HG03378 (cell line): Measurements from ENCODE around the gene NACC2.

Source experiments
- ATAC-seq: cut with Tn5 transposase; IDR thresholded peaks from one replicate; pipeline ENCODE4 v1.9.1; 2021; ENCODE audit warnings: mild to moderate bottlenecking, moderate library complexity; ENCODE audit not compliant: unreplicated experiment

The NACC2 gene

GRCh38 chr9:136014147-136014923, 80.8 kb downstream of the NACC2 start:
- ATAC-seq: no peak

GRCh38 chr9:136013524-136014034, 81.5 kb downstream of the NACC2 start:
- ATAC-seq: no peak

- ATAC-seq: no peak
These were observed 82.0 kb downstream of the NACC2 start for GRCh38 chr9:136013116-136013515.

GRCh38 chr9:136012651-136013050, 82.4 kb downstream of the NACC2 start:
- ATAC-seq: no peak

- ATAC-seq: no peak
These were observed 83.2 kb downstream of the NACC2 start for GRCh38 chr9:136011703-136012496.

GRCh38 chr9:136011376-136011702, 83.8 kb downstream of the NACC2 start:
- ATAC-seq: no peak

- no peak for ATAC-seq
These were observed 84.3 kb downstream of the NACC2 start for GRCh38 chr9:136010615-136011361.

- ATAC-seq: no peak
These were observed 84.9 kb downstream of the NACC2 start for GRCh38 chr9:136010176-136010575.

- no peak for ATAC-seq
These were observed 85.6 kb downstream of the NACC2 start for GRCh38 chr9:136009516-136009915.

- ATAC-seq: no peak
These were observed 86.4 kb downstream of the NACC2 start for GRCh38 chr9:136008693-136008997.

GRCh38 chr9:136007934-136008692, 87.0 kb downstream of the NACC2 start:
- ATAC-seq: no peak

GRCh38 chr9:136007276-136007933, 87.7 kb downstream of the NACC2 start:
- no peak for ATAC-seq

GRCh38 chr9:136006169-136006568, 88.9 kb downstream of the NACC2 start:
- no peak for ATAC-seq

- ATAC-seq: no peak
These were observed 90.4 kb downstream of the NACC2 start for GRCh38 chr9:136004712-136005111.

GRCh38 chr9:136004219-136004618, 90.9 kb downstream of the NACC2 start:
- ATAC-seq: no peak

- no peak for ATAC-seq
These were observed 91.5 kb downstream of the NACC2 start for GRCh38 chr9:136003411-136004218.

GRCh38 chr9:136002881-136003280, 92.2 kb downstream of the NACC2 start:
- ATAC-seq: no peak

GRCh38 chr9:136002215-136002614, 92.9 kb downstream of the NACC2 start:
- no peak for ATAC-seq

GRCh38 chr9:136001231-136001630, 93.9 kb downstream of the NACC2 start:
- ATAC-seq: no peak
